SKM-1 (cell line): Measurements from ENCODE around the gene LHPP.

Source experiments
- DNase-seq: peaks from one replicate; lab custom pipeline; 2025; ENCODE audit not compliant: unreplicated experiment; lab: John Stamatoyannopoulos, UW

LHPP gene

GRCh38 chr10:124618470-124619073 is 156.9 kb downstream of the LHPP start:
- no peak for DNase-seq

GRCh38 chr10:124619195-124619594 is 157.6 kb downstream of the LHPP start:
- no peak for DNase-seq

GRCh38 chr10:124619802-124620490 is 158.3 kb downstream of the LHPP start:
- DNase-seq = no peak

- DNase-seq = no peak
Measured at GRCh38 chr10:124621637-124622036, 160.0 kb downstream of the LHPP start.

- no peak for DNase-seq
Measured at GRCh38 chr10:124622158-124622557, 160.5 kb downstream of the LHPP start.

- DNase-seq = no peak
Measured at GRCh38 chr10:124622866-124623536, 161.4 kb downstream of the LHPP start.

- DNase-seq = no peak
Measured at GRCh38 chr10:124624006-124624405, 162.4 kb downstream of the LHPP start.

- no peak for DNase-seq
Measured at GRCh38 chr10:124624466-124624865, 162.8 kb downstream of the LHPP start.

- DNase-seq = no peak
Measured at GRCh38 chr10:124624895-124625294, 163.3 kb downstream of the LHPP start.

GRCh38 chr10:124625831-124626238 is 164.2 kb downstream of the LHPP start:
- DNase-seq = no peak

GRCh38 chr10:124626759-124627380 is 165.2 kb downstream of the LHPP start:
- DNase-seq = no peak

- DNase-seq = no peak
Measured at GRCh38 chr10:124627866-124628675, 166.4 kb downstream of the LHPP start.

GRCh38 chr10:124628676-124629021 is 167.0 kb downstream of the LHPP start:
- no peak for DNase-seq

- DNase-seq = no peak
Measured at GRCh38 chr10:124629415-124629814, 167.8 kb downstream of the LHPP start.

- DNase-seq = no peak
Measured at GRCh38 chr10:124629842-124630241, 168.2 kb downstream of the LHPP start.

- no peak for DNase-seq
Measured at GRCh38 chr10:124630551-124630950, 168.9 kb downstream of the LHPP start.

GRCh38 chr10:124632064-124632531 is 170.5 kb downstream of the LHPP start:
- DNase-seq = no peak

- no peak for DNase-seq
Measured at GRCh38 chr10:124632566-124632965, 170.9 kb downstream of the LHPP start.

GRCh38 chr10:124636271-124636995 is 174.8 kb downstream of the LHPP start:
- DNase-seq = no peak

GRCh38 chr10:124637091-124637700 is 175.6 kb downstream of the LHPP start:
- no peak for DNase-seq
